Adrenal gland (tissue), 5 donors: ENCODE data around the gene DST.

Experiments
- CTCF ChIP-seq, 6 experiments: fragments of 450-650 bp in 4 of 6; fragments of 200-600 bp in 2 of 6; sonication (generic) in 1 of 6; IDR thresholded peaks; 1 replicate in 5 of 6; 2 replicates in 1 of 6; pipeline versions ENCODE4 v1.5.1 to v1.8.0; 2016 to 2021; ENCODE audit warnings: antibody characterized with exemption in 6 of 6, mild to moderate bottlenecking in 2 of 6, moderate library complexity in 1 of 6
- POLR2A ChIP-seq, 2 donors: fragments of 450-650 bp; IDR thresholded peaks; one replicate each; pipeline ENCODE4 v1.6.1; 2017; ENCODE audit warnings: antibody characterized with exemption in 2 of 2, mild to moderate bottlenecking in 2 of 2, moderate library complexity in 1 of 2
- donor health status: DM: no; HTN: no; CAD: no.

DNA sequence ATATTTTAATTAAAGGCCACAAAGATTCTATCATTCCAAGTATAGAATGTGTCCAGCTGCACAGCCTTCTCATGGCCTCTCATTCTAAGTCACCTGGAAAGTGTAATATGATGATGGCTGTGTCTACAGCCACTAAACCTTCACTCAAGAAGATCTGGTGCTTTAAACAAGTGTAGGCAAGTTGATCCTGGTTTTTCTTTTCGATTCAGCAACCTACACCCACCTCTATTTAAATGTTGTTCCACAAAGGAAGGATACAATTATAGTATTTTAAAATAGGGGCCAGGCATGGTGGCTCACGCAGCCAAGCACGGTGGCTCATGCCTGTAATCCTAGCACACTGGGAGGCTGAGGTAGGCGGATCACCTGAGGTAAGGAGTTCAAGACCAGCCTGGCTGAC is 25.5 kb upstream of the DST start:
- no peak for TF ChIP-seq CTCF (IDR thresholded peaks at IDR 0.05)
- TF ChIP-seq POLR2A (IDR thresholded peaks at IDR 0.05) = no peak
